Stomach (tissue), 4 donors: ENCODE measurements around the gene NFKBIA.

ENCODE experiments used
- CTCF ChIP-seq, 7 experiments: fragments of 450-650 bp in 4 of 7; fragments of 200-600 bp in 3 of 7; sonication (generic) in 3 of 7; IDR thresholded peaks; one replicate each; pipeline ENCODE4 v1.5.1; 2016 to 2019; ENCODE audit warnings: antibody characterized with exemption in 7 of 7, control low read depth in 2 of 7, mild to moderate bottlenecking in 1 of 7
- POLR2A ChIP-seq, 4 donors: fragments of 450-650 bp; IDR thresholded peaks; one replicate each; pipeline ENCODE4 v1.6.1; 2016; ENCODE audit warnings: antibody characterized with exemption in 4 of 4, control low read depth in 2 of 4, mild to moderate bottlenecking in 1 of 4, moderate library complexity in 1 of 4

- no peak for TF ChIP-seq CTCF (IDR thresholded peaks at IDR 0.05)
- TF ChIP-seq POLR2A (IDR thresholded peaks at IDR 0.05) = no peak
Observed at GRCh38 chr14:35386673-35387125, 17.9 kb downstream of the NFKBIA start.
